ENCODE measurements around the gene NUP160.

DNA sequence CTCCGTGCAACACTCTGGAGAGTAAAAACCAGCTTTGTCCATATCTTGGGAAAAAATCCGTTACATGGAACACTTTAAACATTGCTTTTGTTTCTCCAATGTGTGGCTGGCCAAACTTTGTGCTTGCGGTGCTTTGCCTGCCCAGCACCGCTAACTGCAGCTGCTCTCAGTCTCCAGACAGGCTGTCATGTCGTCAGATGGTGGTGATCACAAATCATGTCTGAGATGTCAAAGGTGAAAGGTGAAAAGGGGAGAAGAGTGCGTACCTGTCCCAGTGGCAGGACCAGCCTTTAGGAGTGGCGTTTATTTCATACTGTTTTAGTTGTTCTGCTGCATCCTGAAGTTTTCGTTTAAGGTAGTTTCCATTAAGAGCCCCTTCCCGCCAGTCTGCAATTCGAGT lies 115.9 kb downstream of the NUP160 start:
- TF ChIP-seq, protein P1, sequence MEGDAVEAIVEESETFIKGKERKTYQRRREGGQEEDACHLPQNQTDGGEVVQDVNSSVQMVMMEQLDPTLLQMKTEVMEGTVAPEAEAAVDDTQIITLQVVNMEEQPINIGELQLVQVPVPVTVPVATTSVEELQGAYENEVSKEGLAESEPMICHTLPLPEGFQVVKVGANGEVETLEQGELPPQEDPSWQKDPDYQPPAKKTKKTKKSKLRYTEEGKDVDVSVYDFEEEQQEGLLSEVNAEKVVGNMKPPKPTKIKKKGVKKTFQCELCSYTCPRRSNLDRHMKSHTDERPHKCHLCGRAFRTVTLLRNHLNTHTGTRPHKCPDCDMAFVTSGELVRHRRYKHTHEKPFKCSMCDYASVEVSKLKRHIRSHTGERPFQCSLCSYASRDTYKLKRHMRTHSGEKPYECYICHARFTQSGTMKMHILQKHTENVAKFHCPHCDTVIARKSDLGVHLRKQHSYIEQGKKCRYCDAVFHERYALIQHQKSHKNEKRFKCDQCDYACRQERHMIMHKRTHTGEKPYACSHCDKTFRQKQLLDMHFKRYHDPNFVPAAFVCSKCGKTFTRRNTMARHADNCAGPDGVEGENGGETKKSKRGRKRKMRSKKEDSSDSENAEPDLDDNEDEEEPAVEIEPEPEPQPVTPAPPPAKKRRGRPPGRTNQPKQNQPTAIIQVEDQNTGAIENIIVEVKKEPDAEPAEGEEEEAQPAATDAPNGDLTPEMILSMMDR (IDR thresholded peaks at IDR 0.05), result no peak
- TF ChIP-seq EZH2 (IDR thresholded peaks at IDR 0.05) (no peak), EZH2phosphoT487 (IDR thresholded peaks at IDR 0.05) (no peak)
